HUES48 (cell line): ENCODE measurements around the gene NFKBIE.

Experiments used
- H3K27ac ChIP-seq: one replicate; pipeline ENCODE4 v1.7.0; 2013; ENCODE audit warnings: low read depth, low read length, inconsistent platforms
- H3K27me3 ChIP-seq: 2 replicates; pipeline ENCODE4 v1.6.1; 2013; ENCODE audit warnings: mild to moderate bottlenecking, low read length; ENCODE audit not compliant: control insufficient read depth, insufficient read depth
- H3K36me3 ChIP-seq: 2 replicates; pipeline ENCODE4 v1.6.1; 2013; ENCODE audit warnings: low read length; ENCODE audit not compliant: control insufficient read depth, insufficient read depth
- H3K4me1 ChIP-seq: 2 replicates; pipeline ENCODE4 v1.6.1; 2013; ENCODE audit warnings: mild to moderate bottlenecking, low read length; ENCODE audit not compliant: control insufficient read depth, insufficient read depth
- H3K4me3 ChIP-seq: 2 replicates; pipeline ENCODE4 v1.5.1; 2013; ENCODE audit warnings: mild to moderate bottlenecking, low read depth, low read length
- H3K9ac ChIP-seq: 2 replicates; pipeline ENCODE4 v1.6.1; 2013; ENCODE audit warnings: mild to moderate bottlenecking, low read depth, low read length, moderate library complexity
- H3K9me3 ChIP-seq: 2 replicates; pipeline ENCODE4 v1.6.1; 2013; ENCODE audit warnings: low read length; ENCODE audit not compliant: control insufficient read depth, insufficient read depth

NFKBIE gene

GRCh38 chr6:44221291-44221960, 43.9 kb downstream of the NFKBIE start:
- Histone ChIP-seq H3K27ac (peak overlapping the region; percentile 13), H3K9me3 (no peaks in the 10 kb centered on the region), H3K27me3 (no peaks in the 10 kb centered on the region; the same call in 1 of the 2 replicates), H3K4me3 (no peak overlapping the region), H3K4me1 (peaks cover 68% of the 10 kb centered on the region), H3K36me3 (peaks cover 3% of the 10 kb centered on the region; the same call in 1 of the 2 replicates), H3K9ac (no peak overlapping the region)

- no peak overlapping the region for H3K9ac ChIP-seq
- H3K36me3 ChIP-seq: peaks cover 1% of the 10 kb centered on the region; the same call in 1 of the 2 replicates
- H3K4me1 ChIP-seq: peaks cover 67% of the 10 kb centered on the region
- no peaks in the 10 kb centered on the region for H3K9me3 ChIP-seq
- no peak overlapping the region for H3K4me3 ChIP-seq
- H3K27ac ChIP-seq: peak overlapping the region; percentile 13
- no peaks in the 10 kb centered on the region; the same call in 1 of the 2 replicates for H3K27me3 ChIP-seq
Measured at GRCh38 chr6:44220913-44221290, 44.4 kb downstream of the NFKBIE start.

GRCh38 chr6:44219815-44220784, 45.3 kb downstream of the NFKBIE start:
- H3K9ac ChIP-seq: no peak overlapping the region
- H3K4me1 ChIP-seq: peaks cover 59% of the 10 kb centered on the region
- H3K27ac ChIP-seq: peak overlapping the region; percentile 99
- no peaks in the 10 kb centered on the region for H3K9me3 ChIP-seq
- H3K27me3 ChIP-seq: no peaks in the 10 kb centered on the region; the same call in 1 of the 2 replicates
- H3K36me3 ChIP-seq: no peaks in the 10 kb centered on the region
- H3K4me3 ChIP-seq: peak overlapping the region; percentile 53

GRCh38 chr6:44219053-44219814, 46.1 kb downstream of the NFKBIE start:
- H3K9me3 ChIP-seq: no peaks in the 10 kb centered on the region
- H3K27ac ChIP-seq: peak overlapping the region; percentile 99
- peak overlapping the region; percentile 69 for H3K9ac ChIP-seq
- peaks cover 51% of the 10 kb centered on the region for H3K4me1 ChIP-seq
- H3K27me3 ChIP-seq: no peaks in the 10 kb centered on the region; the same call in 1 of the 2 replicates
- H3K4me3 ChIP-seq: peak overlapping the region; percentile 56
- H3K36me3 ChIP-seq: no peaks in the 10 kb centered on the region

GRCh38 chr6:44217332-44218143, 47.8 kb downstream of the NFKBIE start:
- Histone ChIP-seq H3K4me3 (0 out of 2 replicates have a peak overlapping the region, but pooled peaks have one; percentile 11), H3K36me3 (no peaks in the 10 kb centered on the region), H3K9me3 (no peaks in the 10 kb centered on the region), H3K27me3 (no peaks in the 10 kb centered on the region; the same call in 1 of the 2 replicates), H3K9ac (no peak overlapping the region), H3K27ac (peak overlapping the region; percentile 99), H3K4me1 (peaks cover 44% of the 10 kb centered on the region)

DNA sequence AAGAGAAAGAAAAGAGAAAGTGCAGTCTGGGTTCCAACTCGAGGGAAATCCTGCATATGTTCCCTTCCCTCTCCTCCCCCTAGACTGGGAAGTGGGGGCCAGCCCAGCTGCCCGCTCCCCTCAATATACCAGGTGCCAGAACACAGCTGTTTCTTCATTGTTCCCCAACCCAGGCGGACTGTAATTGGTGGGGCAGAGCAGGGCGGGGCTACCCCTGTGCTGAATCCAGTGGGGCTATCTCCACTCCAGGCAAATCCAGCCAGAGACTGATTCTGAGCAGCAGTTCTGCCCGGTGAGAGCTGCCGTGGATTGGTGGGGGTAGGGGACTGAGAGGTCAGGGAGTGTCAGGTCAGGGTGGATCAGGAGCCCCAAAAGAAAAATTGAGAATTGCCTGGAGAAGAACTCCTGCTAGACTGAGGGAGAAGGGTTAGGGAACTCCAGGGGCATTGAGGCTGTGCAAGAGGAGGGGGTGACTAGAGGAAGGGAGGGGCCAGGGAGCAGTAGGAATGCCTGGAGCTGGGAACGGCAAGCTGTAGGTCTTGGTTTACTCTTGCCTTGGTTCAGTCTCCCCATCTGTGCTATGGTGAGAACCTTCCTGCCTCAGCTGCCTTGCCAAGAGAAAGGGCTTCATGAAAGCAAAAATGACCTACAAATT, 48.5 kb downstream of the NFKBIE start, which contains the start of gene MYMX:
Gene MYMX (plus strand): TSS at position 250 of the 655 bp plus-strand sequence. CDS start 546 bp downstream, outside the sequence.
- Histone ChIP-seq H3K9ac (no peak within 1 kb of the TSS), H3K4me1 (peaks cover 39% of the 10 kb centered on the region), H3K27ac (peak within 1 kb of the TSS; percentile 39), H3K36me3 (no peaks in the 10 kb centered on the region), H3K4me3 (peak within 1 kb of the TSS; percentile 19; the same call in 1 of the 2 replicates), H3K9me3 (no peaks in the 10 kb centered on the region), H3K27me3 (no peaks in the 10 kb centered on the region)

DNA sequence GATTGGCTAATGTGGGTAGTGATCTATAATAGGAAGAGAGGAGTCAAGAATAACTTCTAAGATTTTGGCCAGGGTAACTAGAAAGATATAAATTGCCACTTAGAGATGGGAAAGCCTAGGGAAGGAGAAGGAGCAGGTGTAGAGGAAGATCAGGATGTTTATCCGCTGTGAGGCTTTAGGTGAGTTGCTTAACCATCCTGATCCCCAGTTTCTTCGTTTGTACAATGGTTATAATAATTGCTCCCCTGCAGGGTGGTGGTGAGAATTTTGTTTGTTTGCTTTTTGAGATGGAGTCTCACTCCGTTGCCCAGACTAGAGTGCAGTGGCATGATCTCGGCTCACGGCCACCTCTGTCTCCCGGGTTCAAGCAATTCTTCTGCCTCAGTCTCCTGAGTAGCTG, 51.0 kb downstream of the NFKBIE start:
- H3K4me3 ChIP-seq: no peak overlapping the region
- H3K9me3 ChIP-seq: no peaks in the 10 kb centered on the region
- H3K36me3 ChIP-seq: no peaks in the 10 kb centered on the region
- H3K27ac ChIP-seq: no peak overlapping the region
- H3K4me1 ChIP-seq: peaks cover 26% of the 10 kb centered on the region
- no peak overlapping the region for H3K9ac ChIP-seq
- H3K27me3 ChIP-seq: no peaks in the 10 kb centered on the region

- Histone ChIP-seq H3K9ac (no peak overlapping the region), H3K27ac (no peak overlapping the region), H3K4me3 (no peak overlapping the region), H3K27me3 (no peaks in the 10 kb centered on the region), H3K4me1 (peaks cover 10% of the 10 kb centered on the region), H3K9me3 (no peaks in the 10 kb centered on the region), H3K36me3 (no peaks in the 10 kb centered on the region)
Measured at GRCh38 chr6:44211284-44211683, 54.1 kb downstream of the NFKBIE start.
